ENCODE measurements around the gene PROCA1. TPM values are rescaled to one million over a fixed set of nuclear protein-coding genes. Genes with fewer than 3 reads are reported as not detected.

Gene PROCA1
- total and polyA plus RNA-seq, 9 of the 15 experiments (the other 6 are each of a cell fraction or from before 2014, with no cell fraction given) = 0.78 to 16.2 (median 5.6) TPM

GRCh38 chr17:28710861-28711722 is 596 bp downstream of the PROCA1 start (continued):
- TF ChIP-seq, protein P1, sequence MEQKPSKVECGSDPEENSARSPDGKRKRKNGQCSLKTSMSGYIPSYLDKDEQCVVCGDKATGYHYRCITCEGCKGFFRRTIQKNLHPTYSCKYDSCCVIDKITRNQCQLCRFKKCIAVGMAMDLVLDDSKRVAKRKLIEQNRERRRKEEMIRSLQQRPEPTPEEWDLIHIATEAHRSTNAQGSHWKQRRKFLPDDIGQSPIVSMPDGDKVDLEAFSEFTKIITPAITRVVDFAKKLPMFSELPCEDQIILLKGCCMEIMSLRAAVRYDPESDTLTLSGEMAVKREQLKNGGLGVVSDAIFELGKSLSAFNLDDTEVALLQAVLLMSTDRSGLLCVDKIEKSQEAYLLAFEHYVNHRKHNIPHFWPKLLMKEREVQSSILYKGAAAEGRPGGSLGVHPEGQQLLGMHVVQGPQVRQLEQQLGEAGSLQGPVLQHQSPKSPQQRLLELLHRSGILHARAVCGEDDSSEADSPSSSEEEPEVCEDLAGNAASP (IDR thresholded peaks at IDR 0.05) = no peak
- TF ChIP-seq, protein P2, sequence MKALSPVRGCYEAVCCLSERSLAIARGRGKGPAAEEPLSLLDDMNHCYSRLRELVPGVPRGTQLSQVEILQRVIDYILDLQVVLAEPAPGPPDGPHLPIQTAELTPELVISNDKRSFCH (CRISPR knock-in tag; IDR thresholded peaks at IDR 0.05) = no peak
- TF ChIP-seq, protein P2 (tag; IDR thresholded peaks at IDR 0.05) = no peak
- TF ChIP-seq FOSL1 (tag; conservative IDR thresholded peaks at IDR 0.05) = no peak
- no peak for TF ChIP-seq FOXJ2 (tag; IDR thresholded peaks at IDR 0.05)
- no peak for TF ChIP-seq ETS2 (tag; IDR thresholded peaks at IDR 0.05; ENCODE audit: borderline replicate concordance, poor library complexity, severe bottlenecking)
- TF ChIP-seq, protein P3, sequence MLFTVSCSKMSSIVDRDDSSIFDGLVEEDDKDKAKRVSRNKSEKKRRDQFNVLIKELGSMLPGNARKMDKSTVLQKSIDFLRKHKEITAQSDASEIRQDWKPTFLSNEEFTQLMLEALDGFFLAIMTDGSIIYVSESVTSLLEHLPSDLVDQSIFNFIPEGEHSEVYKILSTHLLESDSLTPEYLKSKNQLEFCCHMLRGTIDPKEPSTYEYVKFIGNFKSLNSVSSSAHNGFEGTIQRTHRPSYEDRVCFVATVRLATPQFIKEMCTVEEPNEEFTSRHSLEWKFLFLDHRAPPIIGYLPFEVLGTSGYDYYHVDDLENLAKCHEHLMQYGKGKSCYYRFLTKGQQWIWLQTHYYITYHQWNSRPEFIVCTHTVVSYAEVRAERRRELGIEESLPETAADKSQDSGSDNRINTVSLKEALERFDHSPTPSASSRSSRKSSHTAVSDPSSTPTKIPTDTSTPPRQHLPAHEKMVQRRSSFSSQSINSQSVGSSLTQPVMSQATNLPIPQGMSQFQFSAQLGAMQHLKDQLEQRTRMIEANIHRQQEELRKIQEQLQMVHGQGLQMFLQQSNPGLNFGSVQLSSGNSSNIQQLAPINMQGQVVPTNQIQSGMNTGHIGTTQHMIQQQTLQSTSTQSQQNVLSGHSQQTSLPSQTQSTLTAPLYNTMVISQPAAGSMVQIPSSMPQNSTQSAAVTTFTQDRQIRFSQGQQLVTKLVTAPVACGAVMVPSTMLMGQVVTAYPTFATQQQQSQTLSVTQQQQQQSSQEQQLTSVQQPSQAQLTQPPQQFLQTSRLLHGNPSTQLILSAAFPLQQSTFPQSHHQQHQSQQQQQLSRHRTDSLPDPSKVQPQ (CRISPR knock-in tag; IDR thresholded peaks at IDR 0.05; ENCODE audit: borderline replicate concordance) = no peak
- no peak for TF ChIP-seq PHB (CRISPR knock-in tag; IDR thresholded peaks at IDR 0.05)
- no peak for TF ChIP-seq ZNF75A (CRISPR knock-in tag; IDR thresholded peaks at IDR 0.05)
- no peak for TF ChIP-seq TGIF2 (CRISPR knock-in tag; IDR thresholded peaks at IDR 0.05)
- TF ChIP-seq SRSF1 (IDR thresholded peaks at IDR 0.05; ENCODE audit: low read depth, low read length) = no peak
- TF ChIP-seq, protein P4, sequence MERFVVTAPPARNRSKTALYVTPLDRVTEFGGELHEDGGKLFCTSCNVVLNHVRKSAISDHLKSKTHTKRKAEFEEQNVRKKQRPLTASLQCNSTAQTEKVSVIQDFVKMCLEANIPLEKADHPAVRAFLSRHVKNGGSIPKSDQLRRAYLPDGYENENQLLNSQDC (CRISPR knock-in tag; IDR thresholded peaks at IDR 0.05) = 0 out of 2 replicates have a peak, but pooled peaks have one; percentile 66
- peak; percentile 42 for TF ChIP-seq RBBP5 (IDR thresholded peaks at IDR 0.05; ENCODE audit: borderline replicate concordance, insufficient read depth, low read length, poor library complexity, severe bottlenecking)
- TF ChIP-seq KLF1 (tag; IDR thresholded peaks at IDR 0.05) = no peak; the same call in none of the 2 replicates
- no peak for TF ChIP-seq ILK (tag; IDR thresholded peaks at IDR 0.05; ENCODE audit: borderline replicate concordance, low read depth)
- TF ChIP-seq, protein P5, sequence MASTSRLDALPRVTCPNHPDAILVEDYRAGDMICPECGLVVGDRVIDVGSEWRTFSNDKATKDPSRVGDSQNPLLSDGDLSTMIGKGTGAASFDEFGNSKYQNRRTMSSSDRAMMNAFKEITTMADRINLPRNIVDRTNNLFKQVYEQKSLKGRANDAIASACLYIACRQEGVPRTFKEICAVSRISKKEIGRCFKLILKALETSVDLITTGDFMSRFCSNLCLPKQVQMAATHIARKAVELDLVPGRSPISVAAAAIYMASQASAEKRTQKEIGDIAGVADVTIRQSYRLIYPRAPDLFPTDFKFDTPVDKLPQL (IDR thresholded peaks at IDR 0.05; ENCODE audit: extremely low read depth, insufficient read length) = no peak
- no peak for TF ChIP-seq ZNF239 (CRISPR knock-in tag; IDR thresholded peaks at IDR 0.05)
- no peak for TF ChIP-seq ZNF507 (tag; conservative IDR thresholded peaks at IDR 0.05)
- no peak for TF ChIP-seq ZNF347 (CRISPR knock-in tag; IDR thresholded peaks at IDR 0.05; ENCODE audit: low read depth)
- no peak for TF ChIP-seq ETV1 (tag; conservative IDR thresholded peaks at IDR 0.05; ENCODE audit: low read depth)
- no peak for TF ChIP-seq ARHGAP35 (IDR thresholded peaks at IDR 0.05; ENCODE audit: partially characterized antibody)
- no peak for TF ChIP-seq NR3C1 (CRISPR knock-in tag; IDR thresholded peaks at IDR 0.05)
- TF ChIP-seq ZNF444 (CRISPR knock-in tag; IDR thresholded peaks at IDR 0.05) = no peak
